C4-2B (cell line): ENCODE results near the gene COPS2.

Source experiments
- ZFX ChIP-seq: fragments of 450-650 bp; IDR thresholded peaks from 2 replicates; pipeline ENCODE4 v1.6.1; 2017
- TF ChIP-seq, protein P1 (sequence below): fragments of 450-650 bp; conservative IDR thresholded peaks from 2 replicates; pipeline ENCODE4 v1.5.1; 2017; ENCODE audit warnings: mild to moderate bottlenecking

DNA sequence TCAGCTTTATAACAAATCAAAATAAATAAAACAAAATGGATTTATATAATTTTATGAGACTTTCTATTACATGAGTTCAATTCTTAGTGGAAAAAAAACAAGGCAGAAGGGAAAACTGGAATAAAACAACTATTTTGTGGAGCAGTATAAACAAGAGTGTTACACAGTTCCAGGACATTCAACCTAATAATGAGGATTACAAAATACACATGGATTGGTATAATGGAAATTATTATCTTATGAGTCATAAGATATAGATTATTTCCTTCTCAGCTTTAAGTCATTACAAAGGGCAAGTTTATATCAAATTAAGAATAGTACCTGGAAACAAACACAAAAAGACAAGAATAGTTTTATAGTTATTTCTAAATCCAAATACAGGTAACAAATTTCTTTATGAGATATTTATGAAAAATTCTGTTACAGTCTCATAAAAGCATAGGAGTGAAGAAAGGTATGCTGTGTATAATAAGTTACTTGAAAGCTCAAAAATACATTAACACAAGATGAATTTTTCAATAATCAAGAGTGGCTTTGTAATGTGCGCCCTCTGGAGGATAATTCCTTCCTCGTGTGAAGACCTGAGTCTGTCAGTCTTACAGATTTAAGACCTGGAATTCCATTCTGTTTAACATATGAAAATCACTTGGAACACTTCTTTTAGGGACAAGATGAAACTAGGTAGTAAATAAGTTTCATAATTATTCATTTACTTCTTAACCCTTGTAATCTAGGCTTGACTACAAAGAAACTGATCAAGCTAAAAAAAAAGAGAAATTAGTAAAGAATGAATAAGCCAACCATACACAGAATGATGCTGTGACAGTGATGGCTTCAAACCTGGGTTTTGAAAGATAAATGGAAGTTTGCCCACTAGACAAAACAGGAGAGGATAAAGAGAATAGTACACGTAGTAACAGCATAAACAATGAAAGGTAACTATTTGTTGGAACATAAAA is 9.5 kb downstream of the COPS2 start:
- TF ChIP-seq, protein P1, sequence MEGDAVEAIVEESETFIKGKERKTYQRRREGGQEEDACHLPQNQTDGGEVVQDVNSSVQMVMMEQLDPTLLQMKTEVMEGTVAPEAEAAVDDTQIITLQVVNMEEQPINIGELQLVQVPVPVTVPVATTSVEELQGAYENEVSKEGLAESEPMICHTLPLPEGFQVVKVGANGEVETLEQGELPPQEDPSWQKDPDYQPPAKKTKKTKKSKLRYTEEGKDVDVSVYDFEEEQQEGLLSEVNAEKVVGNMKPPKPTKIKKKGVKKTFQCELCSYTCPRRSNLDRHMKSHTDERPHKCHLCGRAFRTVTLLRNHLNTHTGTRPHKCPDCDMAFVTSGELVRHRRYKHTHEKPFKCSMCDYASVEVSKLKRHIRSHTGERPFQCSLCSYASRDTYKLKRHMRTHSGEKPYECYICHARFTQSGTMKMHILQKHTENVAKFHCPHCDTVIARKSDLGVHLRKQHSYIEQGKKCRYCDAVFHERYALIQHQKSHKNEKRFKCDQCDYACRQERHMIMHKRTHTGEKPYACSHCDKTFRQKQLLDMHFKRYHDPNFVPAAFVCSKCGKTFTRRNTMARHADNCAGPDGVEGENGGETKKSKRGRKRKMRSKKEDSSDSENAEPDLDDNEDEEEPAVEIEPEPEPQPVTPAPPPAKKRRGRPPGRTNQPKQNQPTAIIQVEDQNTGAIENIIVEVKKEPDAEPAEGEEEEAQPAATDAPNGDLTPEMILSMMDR: peak; percentile 93
- no peak for TF ChIP-seq ZFX
